Measurements from ENCODE around the gene ATP2C2.

DNA sequence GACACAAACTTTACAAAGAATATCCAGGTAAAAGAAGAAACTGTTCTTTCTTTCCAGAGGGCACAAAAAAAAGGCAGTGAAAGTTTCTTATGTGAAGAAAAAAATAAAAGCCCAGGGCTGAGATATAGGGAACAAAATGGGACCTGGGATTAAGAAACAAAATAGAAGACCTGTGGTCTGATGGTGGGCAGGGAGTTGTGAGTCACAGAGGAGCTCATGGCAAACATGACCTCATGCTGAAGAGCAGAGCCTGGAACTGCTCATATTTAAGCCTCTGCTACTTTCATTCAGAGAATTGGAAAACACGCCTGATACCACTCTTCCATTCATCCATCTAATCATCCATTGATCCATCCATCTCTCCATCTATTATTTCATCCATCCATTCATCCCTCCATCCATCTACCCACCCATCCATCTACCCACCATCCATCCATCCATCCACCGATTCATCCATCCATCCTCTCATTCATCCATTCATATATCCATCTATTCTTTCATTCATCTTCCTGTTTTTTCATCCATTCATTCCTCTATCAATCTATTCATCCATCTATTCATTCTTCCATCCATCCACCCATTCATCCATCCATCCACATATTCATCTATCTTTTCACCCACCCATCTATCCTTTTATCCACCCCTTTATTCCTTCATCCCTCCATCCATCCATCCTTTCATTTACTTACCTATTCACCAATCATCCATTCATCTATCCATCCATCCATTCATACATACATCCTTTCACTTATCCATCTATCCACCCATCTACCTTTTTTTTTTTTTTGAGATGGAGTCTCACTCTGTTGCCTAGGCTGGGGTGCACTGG is 43.7 kb upstream of the ATP2C2 start:
- no peak for TF ChIP-seq YY1 (IDR thresholded peaks at IDR 0.05; ENCODE audit: insufficient read depth, insufficient read length)
- TF ChIP-seq ZNF274 (IDR thresholded peaks at IDR 0.05; ENCODE audit: low read depth, low read length), result no peak
- no peak for TF ChIP-seq SUZ12 (IDR thresholded peaks at IDR 0.05; ENCODE audit: extremely low read depth, insufficient read depth, insufficient read length)
